Epidermal melanocyte (primary cell): ENCODE data around the gene ALOX12.
"Not testable (repeated sequence)": the region's sequence is repeated elsewhere in the genome, so short reads cannot be mapped to it uniquely, and the experiment has no call there.

ENCODE experiments used
- DNase-seq: peaks from one replicate; pipeline ENCODE4 v3.0.0; 2011; ENCODE audit warnings: low spot score; ENCODE audit not compliant: insufficient read length

The ALOX12 gene

DNA sequence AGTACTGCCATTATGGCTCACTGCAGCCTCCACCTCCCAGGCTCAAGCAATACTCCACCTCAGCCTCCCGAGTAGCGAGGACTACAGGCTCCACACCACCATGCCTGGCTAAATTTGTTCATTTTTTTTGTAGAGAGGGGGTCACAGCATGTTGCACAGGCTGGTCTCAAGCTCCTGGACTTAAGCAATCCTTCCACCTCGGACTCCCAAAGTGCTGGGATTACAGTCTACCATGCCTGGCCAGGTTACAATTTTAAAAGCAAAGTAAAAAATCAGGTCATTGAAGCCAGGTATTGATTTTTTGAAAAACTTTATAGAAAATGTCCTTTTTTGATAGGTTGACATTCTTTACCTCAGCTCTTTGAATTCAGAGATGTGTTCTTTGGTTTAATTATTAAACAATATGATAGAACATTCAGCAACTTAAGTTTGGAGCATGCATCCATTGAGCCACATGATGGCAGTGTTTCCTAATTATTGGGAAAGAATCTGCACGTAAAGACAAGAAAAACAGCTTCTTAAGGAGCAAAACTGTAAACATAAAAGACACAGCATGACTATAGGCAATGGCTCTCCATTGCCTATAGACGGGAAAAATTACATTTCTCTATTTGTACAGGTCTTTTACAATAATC is 49.8 kb downstream of the ALOX12 start:
- DNase-seq = peak; percentile 70

GRCh38 chr17:7046127-7046724 is 50.4 kb downstream of the ALOX12 start:
- DNase-seq = no peak

- not testable (repeated sequence) for DNase-seq
These were observed 51.0 kb downstream of the ALOX12 start for GRCh38 chr17:7046725-7047397.

DNA sequence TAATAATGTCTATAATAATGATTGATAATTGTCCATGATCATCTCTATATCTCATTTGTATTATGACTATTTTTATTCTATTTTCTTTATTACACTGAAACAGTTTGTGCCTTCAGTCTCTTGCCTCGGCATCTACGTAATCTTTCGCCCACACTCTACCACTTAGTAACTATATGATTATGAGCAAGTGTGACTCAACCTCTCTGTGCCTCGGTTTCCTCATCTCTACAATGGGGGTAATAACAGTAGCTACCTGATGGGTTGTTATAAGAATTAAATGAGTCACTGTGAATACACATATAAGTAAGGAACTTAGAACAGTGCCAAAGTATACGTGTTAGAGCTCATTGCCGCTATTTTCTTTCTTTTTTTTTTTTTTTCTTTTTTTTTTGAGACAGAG is 51.7 kb downstream of the ALOX12 start:
- DNase-seq = no peak

DNA sequence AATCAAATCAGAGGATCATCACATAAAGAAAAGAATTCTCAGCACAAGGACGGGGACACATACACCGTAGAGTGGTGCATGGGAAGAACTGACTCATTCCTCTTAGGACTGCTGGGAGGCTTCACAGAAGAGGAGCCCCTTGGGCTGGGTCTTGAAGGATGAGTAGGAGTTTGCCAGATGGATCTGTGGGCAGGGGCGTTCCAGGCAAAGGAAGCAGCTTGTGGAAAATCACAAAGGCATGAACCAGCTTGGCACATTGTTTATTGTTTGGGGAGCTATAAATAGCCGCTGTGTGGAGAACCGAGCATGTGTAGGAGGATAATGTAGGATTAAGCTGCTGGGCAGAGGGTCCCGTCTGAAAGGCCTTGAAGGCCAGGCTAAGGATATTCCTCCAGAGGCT is 53.1 kb downstream of the ALOX12 start:
- DNase-seq = no peak

DNA sequence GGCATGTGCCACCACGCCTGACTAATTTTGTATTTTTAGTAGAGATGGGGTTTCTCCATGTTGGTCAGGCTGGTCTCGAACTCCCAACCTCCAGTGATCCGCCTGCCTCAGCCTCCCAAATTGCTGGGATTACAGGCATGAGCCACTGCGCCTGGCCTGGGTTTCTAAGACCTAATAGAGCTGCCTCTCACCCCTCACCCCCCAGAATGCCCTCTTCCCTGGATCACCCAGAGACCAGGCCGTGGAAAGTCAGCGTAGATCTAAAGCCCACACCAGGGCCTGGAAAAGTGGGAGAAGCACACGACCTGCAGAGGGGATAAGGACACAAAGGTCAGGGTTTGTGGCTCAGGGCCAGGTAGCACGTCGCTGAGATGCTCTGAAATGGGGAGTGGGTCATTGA is 54.7 kb downstream of the ALOX12 start:
- DNase-seq = not testable (repeated sequence)

- no peak for DNase-seq
These were observed 60.5 kb downstream of the ALOX12 start for GRCh38 chr17:7056386-7056785.

GRCh38 chr17:7058831-7059447 is 63.1 kb downstream of the ALOX12 start:
- no peak for DNase-seq
